HG02798 (cell line): ENCODE results near the gene ELP2.

Experiments used
- ATAC-seq: cut with Tn5 transposase; IDR thresholded peaks from one replicate; pipeline ENCODE4 v1.9.1; 2021; ENCODE audit warnings: mild to moderate bottlenecking; ENCODE audit not compliant: unreplicated experiment, poor library complexity

The ELP2 gene

GRCh38 chr18:36211612-36212065, 81.9 kb downstream of the ELP2 start:
- ATAC-seq, result no peak

GRCh38 chr18:36212301-36213171, 82.8 kb downstream of the ELP2 start:
- ATAC-seq, result no peak

- no peak for ATAC-seq
Observed at GRCh38 chr18:36214811-36215210, 85.1 kb downstream of the ELP2 start.

GRCh38 chr18:36215577-36215976, 85.9 kb downstream of the ELP2 start:
- ATAC-seq, result no peak

GRCh38 chr18:36217348-36217747, 87.6 kb downstream of the ELP2 start:
- no peak for ATAC-seq

- no peak for ATAC-seq
Observed at GRCh38 chr18:36229188-36229587, 99.5 kb downstream of the ELP2 start.
